DND-41 (cell line): ENCODE data around the gene DGKI.

ENCODE experiments used
- EZH2 ChIP-seq: IDR thresholded peaks from 3 replicates; pipeline ENCODE4 v1.6.1; 2012; ENCODE audit warnings: borderline replicate concordance, low read depth, mild to moderate bottlenecking, moderate library complexity, low read length, inconsistent platforms; ENCODE audit not compliant: severe bottlenecking
- TF ChIP-seq, protein P1 (sequence below): IDR thresholded peaks from 2 replicates; pipeline ENCODE4 v1.5.1; 2012; ENCODE audit warnings: borderline replicate concordance, low read length, moderate library complexity, mild to moderate bottlenecking; ENCODE audit not compliant: poor library complexity, severe bottlenecking; ENCODE audit errors: extremely low read depth

DNA sequence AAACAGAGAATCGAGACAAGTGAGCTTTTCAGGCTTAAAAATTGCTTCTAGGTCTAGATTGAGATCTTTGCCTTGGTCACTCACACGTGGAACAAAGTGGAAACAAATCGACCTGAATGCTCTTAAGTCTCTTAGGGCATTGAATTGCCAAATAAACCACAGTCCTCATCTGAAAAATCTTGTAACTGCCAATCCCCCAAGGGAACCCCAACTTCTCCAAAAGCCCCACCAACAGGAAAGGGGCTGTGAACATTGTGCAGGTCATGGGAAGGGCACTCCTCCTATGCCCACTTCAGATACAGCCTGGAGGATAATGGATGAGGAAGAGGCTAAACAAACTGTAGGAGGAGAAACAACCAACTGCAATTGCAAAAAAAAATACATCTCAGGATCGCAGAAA, 91.3 kb downstream of the DGKI start:
- TF ChIP-seq, protein P1, sequence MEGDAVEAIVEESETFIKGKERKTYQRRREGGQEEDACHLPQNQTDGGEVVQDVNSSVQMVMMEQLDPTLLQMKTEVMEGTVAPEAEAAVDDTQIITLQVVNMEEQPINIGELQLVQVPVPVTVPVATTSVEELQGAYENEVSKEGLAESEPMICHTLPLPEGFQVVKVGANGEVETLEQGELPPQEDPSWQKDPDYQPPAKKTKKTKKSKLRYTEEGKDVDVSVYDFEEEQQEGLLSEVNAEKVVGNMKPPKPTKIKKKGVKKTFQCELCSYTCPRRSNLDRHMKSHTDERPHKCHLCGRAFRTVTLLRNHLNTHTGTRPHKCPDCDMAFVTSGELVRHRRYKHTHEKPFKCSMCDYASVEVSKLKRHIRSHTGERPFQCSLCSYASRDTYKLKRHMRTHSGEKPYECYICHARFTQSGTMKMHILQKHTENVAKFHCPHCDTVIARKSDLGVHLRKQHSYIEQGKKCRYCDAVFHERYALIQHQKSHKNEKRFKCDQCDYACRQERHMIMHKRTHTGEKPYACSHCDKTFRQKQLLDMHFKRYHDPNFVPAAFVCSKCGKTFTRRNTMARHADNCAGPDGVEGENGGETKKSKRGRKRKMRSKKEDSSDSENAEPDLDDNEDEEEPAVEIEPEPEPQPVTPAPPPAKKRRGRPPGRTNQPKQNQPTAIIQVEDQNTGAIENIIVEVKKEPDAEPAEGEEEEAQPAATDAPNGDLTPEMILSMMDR: no peak
- TF ChIP-seq EZH2: no peak
